Posterior cingulate gyrus (tissue), 11 donors: ENCODE results near the gene FGF9.

Experiments used
- DNase-seq, 10 donors: peaks; one replicate each; pipeline versions ENCODE4 v3.0.0 to v3.0.0-alpha.2; 2020 to 2021; ENCODE audit warnings: mixed read lengths in 3 of 10
- intact Hi-C: fragments of 100-400 bp; cut with DNase I; formaldehyde crosslinking; loops from one replicate; pipeline ENCODE4 v1.15.1; 2023

The FGF9 gene

DNA sequence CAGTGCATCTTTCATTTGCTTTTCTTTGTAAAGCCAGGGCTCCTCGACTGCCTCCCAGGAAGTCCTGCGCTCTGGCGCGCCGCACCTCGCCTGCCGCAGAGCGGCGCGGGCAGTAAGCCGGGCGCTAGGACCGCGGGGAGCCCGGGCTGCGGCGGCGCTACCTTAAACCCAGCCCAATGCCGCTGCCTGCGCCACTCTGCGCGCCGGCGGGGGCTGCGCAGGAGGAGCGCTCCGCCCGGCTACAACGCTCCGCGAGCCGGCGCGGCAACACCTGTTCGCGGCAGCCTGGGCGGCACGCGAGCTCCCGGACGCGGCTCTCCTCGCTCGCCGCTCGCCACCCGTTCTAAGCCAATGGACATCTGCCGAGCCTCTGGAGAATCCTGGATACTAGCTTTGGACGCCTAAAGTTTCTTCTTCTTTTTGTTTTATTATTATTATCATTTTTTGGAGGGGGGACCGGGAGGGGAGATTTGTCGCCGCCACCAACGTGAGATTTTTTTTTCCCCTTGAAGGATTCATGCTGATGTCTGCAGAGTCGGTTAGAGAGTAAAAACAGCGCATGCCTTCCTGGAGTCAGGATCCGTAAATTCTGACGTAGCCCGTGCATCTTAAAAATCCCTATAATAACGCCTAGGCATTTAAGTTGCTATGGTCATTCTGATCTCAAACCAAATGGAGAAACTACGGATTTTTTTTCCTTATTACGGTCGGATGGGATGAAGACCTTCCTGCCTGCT is at the start of gene FGF9:
Gene FGF9, plus strand, starts transcription at position 191 of the 737 bp plus-strand sequence. CDS start 840 bp downstream, outside the sequence.
- DNase-seq = peak; percentile 51 to 97 (median 77)
- intact Hi-C loops = loop anchor here (5.0 kb wide), 1 partner anchor 69 kb away; the partner anchor contains the start of gene MICU2

GRCh38 chr13:21625366-21625765 is 45.5 kb upstream of the FGF9 start:
- DNase-seq = no peak
- intact Hi-C loops = no loop called here

DNA sequence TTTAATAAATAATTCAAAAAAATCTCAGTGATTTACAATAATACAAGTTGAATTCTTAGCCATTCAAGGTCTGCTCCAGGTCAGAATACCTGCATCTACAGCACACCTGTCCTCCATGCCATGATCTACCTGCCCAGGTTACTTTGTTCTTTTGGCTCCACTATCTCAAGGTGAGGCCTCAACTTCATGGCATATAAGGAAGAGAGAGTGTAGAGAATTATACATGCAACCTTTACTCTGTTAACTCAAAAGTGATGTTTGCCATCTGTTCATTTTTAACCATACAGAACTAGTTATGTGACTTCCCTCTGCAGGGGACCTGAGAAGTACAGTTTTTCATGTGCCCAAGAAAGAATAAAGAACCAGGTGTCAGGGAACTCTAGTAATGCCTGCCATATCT is 38.7 kb upstream of the FGF9 start:
- intact Hi-C loops = loop anchor here (10.0 kb wide), 1 partner anchor 643 kb away; no protein-coding TSS in a partner anchor
- DNase-seq = no peak

- intact Hi-C loops = loop anchor here (5.0 to 10.0 kb wide), 2 partner anchors 638 to 1126 kb away; no protein-coding TSS in a partner anchor
Observed at GRCh38 chr13:21636656-21637055, 34.2 kb upstream of the FGF9 start.

GRCh38 chr13:21637296-21637695 is 33.6 kb upstream of the FGF9 start:
- DNase-seq = peak in 6 of 10 donors; percentile 12 to 87 (median 32)
- intact Hi-C loops = loop anchor here (5.0 to 10.0 kb wide), 2 partner anchors 638 to 1125 kb away; no protein-coding TSS in a partner anchor

More at GRCh38 chr13:21636656-21637055, 34.2 kb upstream of the FGF9 start:
- no peak for DNase-seq

DNA sequence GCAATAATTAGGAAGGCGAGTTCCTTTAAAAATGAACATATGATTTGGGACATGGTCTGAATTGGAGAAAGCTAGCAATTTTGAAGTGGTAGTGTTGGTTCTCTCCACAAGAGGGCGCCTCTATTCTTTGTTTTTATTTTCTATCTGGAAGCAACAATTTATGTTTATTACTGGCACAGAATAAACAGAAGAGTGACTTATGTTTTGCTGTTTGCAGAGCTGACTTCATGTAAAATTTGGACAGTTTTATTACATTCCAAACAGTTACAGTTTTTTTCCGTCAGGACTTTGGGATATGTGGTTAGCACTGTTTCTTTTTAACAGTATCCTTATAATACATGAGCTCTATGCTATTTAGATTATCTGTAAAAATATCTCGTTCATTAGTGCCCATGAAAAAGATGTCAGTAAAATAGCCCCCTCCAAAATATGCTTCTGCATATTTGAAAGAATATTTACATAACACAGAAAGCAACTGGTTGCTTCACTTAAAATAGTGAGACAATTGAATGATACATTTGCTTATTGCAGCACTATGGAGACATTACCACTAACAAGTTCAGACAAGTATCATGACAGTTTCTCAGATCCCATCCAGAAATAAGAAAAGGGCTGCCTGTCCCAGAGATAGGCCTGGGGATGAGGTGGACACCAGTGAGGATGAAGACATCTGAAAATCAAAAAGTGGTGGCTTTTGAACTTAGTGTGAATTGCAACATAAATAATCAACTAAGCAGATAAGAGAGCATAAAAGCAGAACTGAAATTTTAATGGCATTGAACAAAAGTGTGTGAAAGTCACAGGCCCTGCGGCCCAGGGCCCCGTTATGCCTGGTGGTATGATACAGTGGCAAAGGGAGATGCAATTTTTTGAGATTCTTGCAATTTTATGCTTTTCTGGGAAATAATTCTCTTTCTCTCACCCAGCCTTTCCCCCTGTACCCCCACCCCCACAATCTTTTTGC is 32.3 kb upstream of the FGF9 start:
- intact Hi-C loops = loop anchor here (2.0 to 10.0 kb wide), 3 partner anchors 636 to 1158 kb away; no protein-coding TSS in a partner anchor
- no peak for DNase-seq

DNA sequence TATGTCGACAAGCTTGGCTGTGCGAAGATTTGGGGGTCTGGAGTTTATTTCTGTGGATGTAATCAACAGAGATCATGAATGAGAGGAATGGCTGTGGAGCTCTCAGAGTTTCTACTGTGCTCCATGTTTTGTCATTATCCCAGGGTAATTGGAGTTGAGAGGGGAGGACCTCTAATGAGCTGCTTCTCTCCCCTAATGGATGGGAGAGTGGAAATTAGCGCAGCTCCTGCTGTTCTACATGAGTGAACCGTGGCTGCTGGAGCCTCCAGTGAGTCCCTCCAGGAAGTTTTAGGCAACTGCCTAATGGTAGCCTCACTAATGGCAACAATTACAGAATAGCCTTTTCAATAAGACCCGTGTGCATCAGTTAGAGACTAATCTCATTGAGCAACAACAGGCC is 31.3 kb upstream of the FGF9 start:
- intact Hi-C loops = loop anchor here (2.0 to 10.0 kb wide), 3 partner anchors 635 to 1157 kb away; no protein-coding TSS in a partner anchor
- DNase-seq = no peak

DNA sequence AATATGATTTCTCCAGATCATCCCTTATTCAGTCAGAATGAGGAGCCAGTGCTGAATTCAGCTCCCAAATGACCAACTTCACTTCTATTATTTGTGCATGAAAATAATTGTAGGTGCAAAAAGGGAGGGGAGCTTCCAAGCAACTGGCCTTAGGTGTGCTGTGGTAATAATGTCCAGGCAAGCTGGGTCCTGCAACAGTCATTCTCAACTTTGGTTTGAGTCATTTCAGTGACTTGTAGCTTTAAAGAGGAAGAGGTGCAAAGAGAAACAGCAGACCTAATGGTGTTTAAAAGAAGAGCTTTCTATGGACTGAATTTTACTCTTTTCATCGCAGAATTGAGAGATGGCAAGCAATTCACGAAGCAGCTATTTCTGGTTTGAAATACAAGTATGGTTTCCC is 29.2 kb upstream of the FGF9 start:
- intact Hi-C loops = no loop called here
- no peak for DNase-seq

DNA sequence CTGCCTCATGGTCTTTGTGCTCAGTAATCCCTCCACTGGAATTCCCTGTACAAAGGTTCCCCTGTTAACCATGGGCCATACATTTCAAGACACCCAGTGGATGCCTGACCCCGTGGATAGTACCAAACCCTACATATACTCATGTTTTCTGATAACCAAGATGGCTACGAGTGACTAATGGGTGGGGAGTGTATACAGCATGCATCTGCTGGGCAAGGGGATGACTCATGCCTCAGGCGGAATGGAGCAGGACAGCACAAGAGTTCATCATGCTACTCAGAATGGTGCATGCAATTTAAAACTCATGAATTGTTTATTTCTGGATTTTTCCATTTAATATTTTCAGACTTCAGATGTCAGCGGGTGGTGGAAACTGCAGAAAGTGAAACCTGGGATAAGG is 13.3 kb upstream of the FGF9 start:
- no peak for DNase-seq
- intact Hi-C loops = no loop called here

DNA sequence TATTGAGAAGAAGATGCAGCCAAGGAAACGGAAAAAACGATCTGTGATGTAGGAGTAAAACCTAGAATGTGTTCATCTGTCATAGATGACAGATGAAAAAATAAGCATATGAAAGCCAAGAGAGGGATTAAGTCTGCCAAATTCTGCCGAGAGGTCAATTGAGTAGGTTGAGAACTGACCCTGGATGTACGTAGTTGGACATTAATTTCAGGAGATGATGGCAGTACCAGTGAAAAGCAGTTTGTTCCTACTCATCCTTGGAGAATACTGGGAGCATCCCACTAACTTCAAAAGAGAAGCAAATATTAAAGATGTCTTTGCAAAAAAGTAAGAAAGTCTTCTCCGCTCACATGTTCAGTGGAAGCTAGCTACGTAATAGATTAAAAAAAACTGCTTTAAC is 11.8 kb upstream of the FGF9 start:
- intact Hi-C loops = no loop called here
- DNase-seq = no peak

DNA sequence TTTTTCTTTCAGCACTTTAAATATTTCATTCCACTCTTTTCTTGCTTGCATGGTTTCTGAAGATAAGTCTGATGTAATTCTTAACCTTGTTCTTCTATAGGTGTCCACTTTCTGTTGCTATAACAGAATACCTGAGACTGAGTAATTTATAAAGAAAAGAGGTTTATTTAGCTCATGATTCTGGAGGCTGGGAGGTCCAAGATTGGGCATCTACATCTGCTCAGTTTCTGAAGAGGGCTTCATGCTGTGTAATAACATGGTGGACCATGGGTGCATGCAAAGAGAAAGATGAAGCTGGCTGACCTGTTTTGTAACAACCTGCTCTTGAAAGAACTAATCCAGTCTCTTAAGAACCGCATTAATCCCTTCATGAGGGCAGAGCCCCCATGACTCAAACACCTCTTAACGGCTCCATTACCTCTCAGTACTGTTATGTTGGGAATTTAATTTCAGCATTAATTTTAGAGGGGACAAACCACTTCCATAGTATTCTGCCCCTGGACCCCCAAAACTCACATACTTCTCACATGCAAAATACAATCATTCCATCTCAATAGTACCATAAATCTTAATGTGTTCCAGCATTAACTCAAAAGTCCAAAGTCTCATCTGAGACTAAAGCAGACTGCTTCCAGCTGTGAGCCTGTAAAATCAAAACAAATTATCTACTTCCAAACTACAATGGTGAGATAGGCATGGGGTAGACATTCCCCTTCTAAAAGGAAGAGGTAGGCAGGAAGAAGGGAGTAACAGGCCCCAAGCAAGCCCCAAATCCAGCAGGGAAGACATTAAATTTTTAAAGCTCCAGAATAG is 9.6 kb upstream of the FGF9 start:
- no peak for DNase-seq
- intact Hi-C loops = no loop called here

GRCh38 chr13:21663197-21663596 is 7.7 kb upstream of the FGF9 start:
- DNase-seq = no peak
- intact Hi-C loops = no loop called here

DNA sequence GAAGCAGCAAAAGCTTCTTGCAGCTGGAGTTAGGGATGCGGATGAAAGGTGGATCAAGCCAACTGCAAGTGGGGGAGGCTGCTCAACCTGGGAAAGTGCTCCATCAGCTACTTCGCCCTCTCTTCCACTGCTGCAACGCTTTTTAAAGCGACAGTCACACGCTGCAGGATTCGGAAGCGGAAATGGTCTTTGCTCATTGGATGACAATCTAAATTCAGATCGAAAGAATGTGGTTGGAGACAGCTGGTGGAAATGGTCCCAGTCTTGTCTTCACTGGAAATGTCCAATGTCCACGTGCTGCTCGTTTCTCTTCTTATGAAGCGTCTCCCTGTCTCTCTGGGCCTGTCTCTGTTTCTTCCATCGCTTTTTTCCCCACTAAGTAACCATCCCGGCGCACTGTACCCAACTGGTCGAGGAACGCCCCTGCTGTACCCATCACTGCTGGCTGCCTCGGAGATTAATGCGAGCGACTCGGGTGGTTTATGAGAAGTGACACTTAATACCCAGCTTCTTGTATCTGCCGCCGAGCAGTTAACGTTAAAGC is 2.1 kb upstream of the FGF9 start:
- intact Hi-C loops = no loop called here
- DNase-seq = peak in 1 of 10 donors; percentile 77

GRCh38 chr13:21670006-21670882 is 629 bp upstream of the FGF9 start:
- DNase-seq = peak in 9 of 10 donors; percentile 40 to 92 (median 66)
- intact Hi-C loops = loop anchor here (5.0 kb wide), 1 partner anchor 68 kb away; the partner anchor contains the start of gene MICU2

DNA sequence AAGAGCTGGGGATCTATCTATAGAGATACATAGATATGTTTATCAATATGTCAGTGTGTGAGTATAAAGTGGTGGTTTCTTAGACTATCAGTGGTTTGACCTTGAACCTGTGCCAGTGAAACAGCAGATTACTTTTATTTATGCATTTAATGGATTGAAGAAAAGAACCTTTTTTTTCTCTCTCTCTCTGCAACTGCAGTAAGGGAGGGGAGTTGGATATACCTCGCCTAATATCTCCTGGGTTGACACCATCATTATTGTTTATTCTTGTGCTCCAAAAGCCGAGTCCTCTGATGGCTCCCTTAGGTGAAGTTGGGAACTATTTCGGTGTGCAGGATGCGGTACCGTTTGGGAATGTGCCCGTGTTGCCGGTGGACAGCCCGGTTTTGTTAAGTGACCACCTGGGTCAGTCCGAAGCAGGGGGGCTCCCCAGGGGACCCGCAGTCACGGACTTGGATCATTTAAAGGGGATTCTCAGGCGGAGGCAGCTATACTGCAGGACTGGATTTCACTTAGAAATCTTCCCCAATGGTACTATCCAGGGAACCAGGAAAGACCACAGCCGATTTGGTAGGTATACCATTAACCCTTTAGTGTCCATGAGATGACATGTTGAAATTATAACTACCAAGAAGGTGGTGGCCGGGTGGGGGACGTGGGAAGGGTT is 880 bp downstream of the FGF9 start:
- intact Hi-C loops = loop anchor here (5.0 kb wide), 1 partner anchor 69 kb away; the partner anchor contains the start of gene MICU2
- no peak for DNase-seq

DNA sequence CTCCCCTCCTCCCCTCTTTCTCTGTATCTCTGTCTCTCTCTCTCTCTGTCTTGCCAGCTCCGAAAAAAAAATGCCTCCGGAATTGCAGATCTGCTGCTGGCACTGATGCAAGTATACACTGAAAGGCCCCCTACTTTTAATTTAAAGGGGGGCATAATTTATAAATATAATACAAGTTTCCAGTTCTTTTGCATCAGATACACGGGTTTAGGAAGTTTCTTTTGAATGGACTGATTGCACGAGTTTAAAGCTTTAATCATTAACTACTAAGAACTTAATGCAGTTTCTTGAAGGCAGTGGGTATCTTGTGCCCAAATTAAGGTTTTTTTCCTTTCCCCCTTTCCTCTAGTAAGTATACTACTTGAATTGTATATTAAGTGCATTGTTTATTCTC is 1.4 kb downstream of the FGF9 start:
- intact Hi-C loops = loop anchor here (5.0 kb wide), 1 partner anchor 70 kb away; the partner anchor contains the start of gene MICU2
- DNase-seq = no peak

- no peak for DNase-seq
- intact Hi-C loops = loop anchor here (5.0 kb wide), 1 partner anchor 71 kb away; the partner anchor contains the start of gene MICU2
Observed at GRCh38 chr13:21672796-21673538, 2.1 kb downstream of the FGF9 start.
